GM12891 (cell line): Measurements from ENCODE around the gene NKX2-2. TPM values are rescaled to one million over a fixed set of nuclear protein-coding genes. Genes with fewer than 3 reads are reported as not detected.

Experiments
- DNase-seq: peaks from one replicate; pipeline ENCODE4 v3.0.0; 2011; ENCODE audit warnings: low spot score; ENCODE audit not compliant: insufficient read length
- FAIRE-seq: peaks from 2 replicates; lab custom pipeline; 2011; peaks lifted over from hg19 to GRCh38; lab: Jason Lieb, UNC
- PAX5 ChIP-seq: IDR thresholded peaks from 2 replicates; pipeline ENCODE4 v1.6.1; 2011; ENCODE audit warnings: low read length, moderate library complexity, mild to moderate bottlenecking; ENCODE audit not compliant: insufficient read depth, severe bottlenecking
- POLR2A ChIP-seq: IDR thresholded peaks from 2 replicates; pipeline ENCODE4 v1.6.1; 2011; ENCODE audit warnings: low read depth, low read length, control low read depth
- POLR2AphosphoS5 ChIP-seq: IDR thresholded peaks from 2 replicates; pipeline ENCODE4 v1.6.1; 2011; ENCODE audit warnings: low read depth, low read length, control low read depth
- POU2F2 ChIP-seq: IDR thresholded peaks from 2 replicates; pipeline ENCODE4 v1.6.1; 2011; ENCODE audit warnings: low read depth, mild to moderate bottlenecking, control low read depth, low read length, moderate library complexity
- SPI1 ChIP-seq: IDR thresholded peaks from 2 replicates; pipeline ENCODE4 v1.6.1; 2011; ENCODE audit warnings: low read depth, low read length, control low read depth
- TAF1 ChIP-seq: IDR thresholded peaks from 2 replicates; pipeline ENCODE4 v1.6.1; 2011; ENCODE audit warnings: low read depth, low read length, control low read depth
- polyA plus RNA-seq: library from polyadenylated mRNA; unstranded; fragments of >200 nt; gene quantifications from one replicate; pipeline ENCODE4 v1.2.1, GENCODE V29; 2012; ENCODE audit warnings: low read depth, missing spikeins, inconsistent platforms; ENCODE audit not compliant: missing spikeins

The NKX2-2 gene
- not detected for polyA plus RNA-seq

- DNase-seq (no peak), FAIRE-seq (no peak)
- TF ChIP-seq POU2F2 (no peak), SPI1 (no peak), POLR2A (no peak), TAF1 (no peak)
These were observed at the start of gene NKX2-2 for GRCh38 chr20:21513881-21514540. NKX2-2 (minus strand) TSS chr20:21514064; CDS start chr20:21513669, 395 bp downstream.

- DNase-seq (no peak), FAIRE-seq (no peak)
- TF ChIP-seq PAX5 (no peak), POLR2AphosphoS5 (no peak), TAF1 (no peak), SPI1 (no peak), POU2F2 (no peak), POLR2A (no peak)
These were observed 48.8 kb upstream of the NKX2-2 start for GRCh38 chr20:21562656-21563055.

- TF ChIP-seq SPI1 (peak; percentile 71), POLR2AphosphoS5 (no peak), POU2F2 (no peak), POLR2A (no peak)
These were observed 45.4 kb upstream of the NKX2-2 start for GRCh38 chr20:21559305-21559704.

GRCh38 chr20:21557241-21558020 lies 43.6 kb upstream of the NKX2-2 start:
- DNase-seq (no peak), FAIRE-seq (no peak)
- TF ChIP-seq POU2F2: no peak
- TF ChIP-seq POLR2AphosphoS5: no peak
- TF ChIP-seq PAX5: no peak
- no peak for TF ChIP-seq TAF1
- no peak for TF ChIP-seq SPI1
- no peak for TF ChIP-seq POLR2A

More at GRCh38 chr20:21559305-21559704, 45.4 kb upstream of the NKX2-2 start:
- FAIRE-seq: no peak
- no peak for DNase-seq

- TF ChIP-seq POU2F2 (no peak), TAF1 (no peak), SPI1 (no peak), POLR2A (no peak), POLR2AphosphoS5 (no peak), PAX5 (no peak)
- DNase-seq: no peak
- FAIRE-seq: no peak
These were observed 42.5 kb upstream of the NKX2-2 start for GRCh38 chr20:21556398-21556797.

GRCh38 chr20:21555470-21556120 lies 41.7 kb upstream of the NKX2-2 start:
- FAIRE-seq (no peak), DNase-seq (no peak)
- TF ChIP-seq POLR2AphosphoS5 (no peak), SPI1 (no peak), TAF1 (no peak), POU2F2 (no peak), POLR2A (no peak), PAX5 (no peak)

GRCh38 chr20:21554985-21555384 lies 41.1 kb upstream of the NKX2-2 start:
- no peak for TF ChIP-seq SPI1
- TF ChIP-seq TAF1: no peak
- TF ChIP-seq POU2F2: no peak
- FAIRE-seq: no peak
- no peak for DNase-seq

- TF ChIP-seq TAF1: no peak
- no peak for TF ChIP-seq POLR2AphosphoS5
- no peak for TF ChIP-seq POLR2A
- TF ChIP-seq PAX5: no peak
- no peak for TF ChIP-seq SPI1
- no peak for TF ChIP-seq POU2F2
- DNase-seq (no peak), FAIRE-seq (no peak)
These were observed 40.6 kb upstream of the NKX2-2 start for GRCh38 chr20:21554376-21554890.

GRCh38 chr20:21550587-21550986 lies 36.7 kb upstream of the NKX2-2 start:
- FAIRE-seq: no peak
- no peak for DNase-seq
- TF ChIP-seq POLR2A: no peak
- no peak for TF ChIP-seq SPI1
- no peak for TF ChIP-seq POU2F2
- no peak for TF ChIP-seq PAX5
- no peak for TF ChIP-seq TAF1
- no peak for TF ChIP-seq POLR2AphosphoS5

GRCh38 chr20:21548390-21549035 lies 34.6 kb upstream of the NKX2-2 start:
- no peak for FAIRE-seq
- TF ChIP-seq POU2F2 (no peak), POLR2A (no peak), SPI1 (peak; percentile 64)
- DNase-seq: no peak
